ENCODE measurements around the gene RIC3. TPM values are rescaled to one million over a fixed set of nuclear protein-coding genes. Genes with fewer than 3 reads are reported as not detected.

RIC3 gene
- total RNA-seq, 1 donor from 2014 or later, result 12.9 TPM

- Histone ChIP-seq H3K27ac (no peak overlapping the region), H3K9me3 (no peaks in the 10 kb centered on the region), H3K4me1 (no peaks in the 10 kb centered on the region), H3K36me3 (no peaks in the 10 kb centered on the region), H3K27me3 (no peaks in the 10 kb centered on the region), H3K4me3 (no peak overlapping the region)
- intact Hi-C loops (cut with DNase I), result loop anchor here (10.0 kb wide), 1 partner anchor 59 kb away; no protein-coding TSS in a partner anchor
- no peak for TF ChIP-seq CTCF (IDR thresholded peaks at IDR 0.05)
- no peak for ATAC-seq
- DNase-seq, result no peak
These were observed 74.8 kb downstream of the RIC3 start for GRCh38 chr11:8093931-8094575.

- H3K9me3 ChIP-seq, result no peaks in the 10 kb centered on the region
- ATAC-seq (peak; percentile 76), DNase-seq (no peak)
- no peak overlapping the region for H3K4me3 ChIP-seq
- H3K4me1 ChIP-seq, result no peaks in the 10 kb centered on the region
- peak; percentile 58 for TF ChIP-seq CTCF (IDR thresholded peaks at IDR 0.05)
- no peaks in the 10 kb centered on the region for H3K36me3 ChIP-seq
- no peaks in the 10 kb centered on the region for H3K27me3 ChIP-seq
- intact Hi-C loops (cut with DNase I), result loop anchor here (10.0 kb wide), 1 partner anchor 58 kb away; no protein-coding TSS in a partner anchor
- no peak overlapping the region for H3K27ac ChIP-seq
These were observed 76.0 kb downstream of the RIC3 start for GRCh38 chr11:8092587-8093424.

DNA sequence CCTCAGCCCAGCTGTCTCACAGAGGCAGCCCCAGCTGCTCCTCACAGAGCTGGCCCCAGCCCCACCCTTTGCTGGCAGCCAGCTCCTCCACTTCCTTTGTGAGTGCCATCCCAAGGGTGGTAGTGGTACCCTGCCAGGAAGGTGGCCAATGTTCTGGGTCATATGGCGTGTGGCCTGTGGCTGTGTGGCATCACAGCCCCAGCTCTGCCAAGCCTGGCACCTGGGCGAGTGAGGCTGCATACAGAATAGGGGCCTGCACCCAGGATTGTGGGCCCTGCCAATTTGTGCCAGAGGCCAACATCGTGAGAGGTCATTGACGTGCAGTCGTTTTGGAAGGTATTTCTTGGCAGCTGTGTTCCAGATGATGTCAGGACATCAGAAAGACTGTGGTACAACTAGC, 77.1 kb downstream of the RIC3 start:
- Histone ChIP-seq H3K36me3 (no peaks in the 10 kb centered on the region), H3K9me3 (no peaks in the 10 kb centered on the region), H3K4me3 (no peak overlapping the region), H3K27ac (no peak overlapping the region), H3K27me3 (no peaks in the 10 kb centered on the region), H3K4me1 (no peaks in the 10 kb centered on the region)
- DNase-seq (no peak), ATAC-seq (no peak)
- intact Hi-C loops (cut with DNase I), result loop anchor here (10.0 kb wide), 1 partner anchor 57 kb away; no protein-coding TSS in a partner anchor
- no peak for TF ChIP-seq CTCF (IDR thresholded peaks at IDR 0.05)

DNA sequence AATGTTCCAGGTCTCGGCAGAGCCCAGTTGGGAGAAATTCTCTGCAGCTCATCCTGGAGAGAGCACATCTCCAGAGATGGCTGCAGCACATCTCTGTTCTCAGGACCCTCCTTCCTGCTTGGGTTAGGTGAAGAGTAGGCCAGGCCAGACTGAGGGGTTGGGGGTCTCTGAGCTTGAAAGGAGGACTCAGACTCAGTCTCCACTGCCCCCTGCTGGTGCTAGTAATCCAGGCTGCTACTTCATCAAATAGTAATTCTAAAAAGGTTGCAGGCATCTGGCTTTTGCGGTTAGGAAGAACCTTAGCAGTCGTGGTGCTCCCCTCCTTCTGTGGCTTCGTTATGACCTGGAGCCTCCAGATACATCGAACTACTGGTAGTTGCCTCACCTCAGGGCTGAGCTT, 78.1 kb downstream of the RIC3 start:
- Histone ChIP-seq H3K27me3 (no peaks in the 10 kb centered on the region), H3K36me3 (no peaks in the 10 kb centered on the region), H3K4me3 (no peak overlapping the region), H3K9me3 (no peaks in the 10 kb centered on the region), H3K4me1 (no peaks in the 10 kb centered on the region), H3K27ac (no peak overlapping the region)
- ATAC-seq (no peak), DNase-seq (no peak)
- TF ChIP-seq CTCF (IDR thresholded peaks at IDR 0.05), result peak; percentile 25
- intact Hi-C loops (cut with DNase I), result loop anchor here (10.0 kb wide), 1 partner anchor 56 kb away; no protein-coding TSS in a partner anchor

DNA sequence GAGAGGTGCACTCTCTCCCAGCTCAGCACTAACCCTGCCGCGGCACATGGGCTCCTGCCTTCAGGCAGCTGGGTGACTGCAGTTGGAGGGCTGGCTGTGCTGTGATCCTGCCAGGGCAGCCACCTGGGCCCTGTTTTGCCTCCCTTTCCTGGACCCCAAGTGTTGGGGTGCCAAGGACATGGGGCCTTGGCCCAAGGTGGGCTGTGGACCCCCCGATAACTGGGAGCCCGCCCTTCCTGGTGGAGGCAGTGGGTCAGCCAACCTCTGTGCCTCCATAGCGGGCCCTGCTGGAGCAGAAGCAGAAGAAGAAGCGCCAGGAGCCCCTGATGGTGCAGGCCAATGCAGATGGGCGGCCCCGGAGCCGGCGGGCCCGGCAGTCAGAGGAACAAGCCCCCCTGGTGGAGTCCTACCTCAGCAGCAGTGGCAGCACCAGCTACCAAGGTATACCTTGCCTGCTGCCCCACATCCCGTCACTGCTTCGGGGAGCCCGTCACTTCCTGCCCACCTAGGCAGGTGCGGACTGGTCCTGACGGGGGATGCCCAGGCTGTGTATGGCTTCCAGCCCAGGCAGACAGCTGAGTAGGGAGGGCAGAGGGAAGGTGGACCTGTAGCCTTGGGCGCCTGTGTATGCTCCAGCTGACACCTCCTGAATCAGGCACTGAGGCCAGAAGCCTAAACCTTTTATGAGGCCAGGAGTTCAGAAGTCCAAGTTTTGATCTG, 78.9 kb downstream of the RIC3 start:
- ATAC-seq (no peak), DNase-seq (no peak)
- H3K27me3 ChIP-seq, result no peaks in the 10 kb centered on the region
- no peaks in the 10 kb centered on the region for H3K36me3 ChIP-seq
- no peak overlapping the region for H3K4me3 ChIP-seq
- no peaks in the 10 kb centered on the region for H3K4me1 ChIP-seq
- H3K9me3 ChIP-seq, result no peaks in the 10 kb centered on the region
- no peak for TF ChIP-seq CTCF (IDR thresholded peaks at IDR 0.05)
- no peak overlapping the region for H3K27ac ChIP-seq
- intact Hi-C loops (cut with DNase I), result loop anchor here (10.0 kb wide), 1 partner anchor 55 kb away; no protein-coding TSS in a partner anchor
